Heart right ventricle (tissue), 16 donors: ENCODE results near the gene CEP112. TPM values are rescaled to one million over a fixed set of nuclear protein-coding genes. Genes with fewer than 3 reads are reported as not detected.

Experiments
- ATAC-seq, 8 donors: fragments of 200-7000 bp; cut with Tn5 transposase; one replicate each; pipeline ENCODE4 v1.9.1; 2020; ENCODE audit warnings: mild to moderate bottlenecking in 8 of 8, moderate library complexity in 8 of 8, moderate number of reproducible peaks in 1 of 8
- DNase-seq, 2 donors: peaks; one replicate each; pipeline ENCODE4 v3.0.0-alpha.2; 2020
- H3K27ac ChIP-seq, 10 donors: fragments of 200-600 bp; sonication (generic) in 2 of 10; one replicate each; pipeline versions ENCODE4 v1.5.0 to v1.8.0; 2020 to 2022; ENCODE audit warnings: mild to moderate bottlenecking in 3 of 10
- H3K27me3 ChIP-seq, 7 donors: fragments of 200-600 bp; one replicate each; pipeline ENCODE4 v1.8.0; 2021 to 2022; ENCODE audit warnings: mild to moderate bottlenecking in 2 of 7
- H3K36me3 ChIP-seq, 9 donors: fragments of 200-600 bp; sonication (generic) in 1 of 9; one replicate each; pipeline versions ENCODE4 v1.5.0 to v1.8.0; 2020 to 2022; ENCODE audit warnings: mild to moderate bottlenecking in 2 of 9
- H3K4me1 ChIP-seq, 9 donors: fragments of 200-600 bp; sonication (generic) in 1 of 9; one replicate each; pipeline versions ENCODE4 v1.5.0 to v1.8.0; 2020 to 2022; ENCODE audit warnings: mild to moderate bottlenecking in 4 of 9
- H3K4me3 ChIP-seq, 10 donors: fragments of 200-600 bp; sonication (generic) in 2 of 10; one replicate each; pipeline versions ENCODE4 v1.5.0 to v1.8.0; 2020 to 2022; ENCODE audit warnings: mild to moderate bottlenecking in 7 of 10, moderate library complexity in 2 of 10
- H3K9me3 ChIP-seq, 11 donors: fragments of 200-600 bp in 10 of 11; sonication (generic) in 2 of 11; one replicate each; pipeline versions ENCODE4 v1.5.0 to v1.8.0; 2013 to 2022; ENCODE audit warnings: mild to moderate bottlenecking in 2 of 11, control low read depth in 1 of 11, moderate library complexity in 1 of 11
- CTCF ChIP-seq, 9 donors: fragments of 200-600 bp; sonication (generic) in 2 of 9; IDR thresholded peaks; one replicate each; pipeline versions ENCODE4 v1.5.0 to v1.8.0; 2021 to 2022; ENCODE audit warnings: antibody characterized with exemption in 9 of 9, mild to moderate bottlenecking in 5 of 9, moderate library complexity in 1 of 9
- WGBS, 2 donors: extraction: QIAGEN DNeasy Blood & Tissue Kit; methylation state at CpG; one replicate each; pipeline ENCODE4 v1.1.7; 2013; ENCODE audit warnings: inconsistent platforms in 1 of 2; 5-methylcytosine and 5-hydroxymethylcytosine counted together
- intact Hi-C, 10 donors: fragments of 100-400 bp; cut with DNase I; formaldehyde crosslinking; loops; one replicate each; pipeline versions ENCODE4 v1.11.1 to v1.14.2; 2022
- polyA plus RNA-seq, 2 donors: library from polyadenylated mRNA; stranded (reverse); fragments of 200-250 nt; gene quantifications; one replicate each; pipeline ENCODE4 v1.2.3, GENCODE V29; 2013
- total RNA-seq, 10 donors: library from RNA; stranded (reverse); fragmentation: NEBNext Ultra II Directional in 3 of 10; extraction: Animal tissue kit (Norgen Biotek cat#: 25700) in 3 of 10; gene quantifications; one replicate each; pipeline versions ENCODE4 v1.2.1 to v1.2.4, GENCODE V29; 2021 to 2023
- donor health status: Arrhythmogenic right ventricular cardiomyopathy.
- donor health status: ischemic (EF 13 %, LVEDD 7.1; RV severe dilation, severe dysfunction).
- donor health status: healthy with polysubstance abuse.
- donor health status: DM: no; HTN: yes; CAD: no.
- donor health status: DM: no; HTN: no; CAD: no.
- donor health status: ischemic (EF 25% LVEDD 6.9; RV normal size, moderate dysfunction).
- donor health status: ischemic (EF 25% LVEDD 5.7; RV mildly dilated, moderate dysfunction).
- donor health status: healthy.
- donor health status: DM: yes; HTN: yes; CAD: no.
- donor health status: Ischemic cardiomyopathy.
- donor health status: ischemic (EF 35%, LVEDD 5.7; RV mildly dilated, moderate dysfunction).
- donor health status: nonischemic (EF 11% LVEDD 7.7; RV severe dilation, severe dysfunction).
- donor health status: DM: yes; HTN: yes; CAD: no.
- donor health status: PGD.
- donor health status: ischemic (EF 29% LVEDD 5.4; RV normal size, mild dysfunction).
- donor health status: nonischemic (EF 23%, LVEDD 6.1; RV moderate dilation, normal function).

The CEP112 gene
- total and polyA plus RNA-seq, 12 donors: 6.7 to 30.0 (median 16.3) TPM

- H3K27ac ChIP-seq: peak overlapping the region in 7 of 10 donors; percentile 17 to 52 (median 31)
- ATAC-seq (peak in 1 of 8 donors; percentile 35), DNase-seq (no peak)
- peak in 6 of 9 donors; percentile 17 to 53 (median 32) for TF ChIP-seq CTCF (IDR thresholded peaks at IDR 0.05)
- H3K4me3 ChIP-seq: no peak overlapping the region
- H3K27me3 ChIP-seq: no peaks in the 10 kb centered on the region
- intact Hi-C loops: no loop called here
- H3K36me3 ChIP-seq: no peaks in the 10 kb centered on the region
- peaks cover 0 to 27% (median 12%) of the 10 kb centered on the region in 9 donors for H3K4me1 ChIP-seq
- no peaks in the 10 kb centered on the region for H3K9me3 ChIP-seq
- WGBS, 2 donors: 48 to 52% methylated on average over 5 of the region's 5 CpGs
Measured at GRCh38 chr17:65918916-65919315, 273.0 kb downstream of the CEP112 start.

GRCh38 chr17:65918500-65918899 is 273.4 kb downstream of the CEP112 start:
- no peaks in the 10 kb centered on the region for H3K27me3 ChIP-seq
- TF ChIP-seq CTCF (IDR thresholded peaks at IDR 0.05): no peak
- no peak overlapping the region for H3K4me3 ChIP-seq
- H3K4me1 ChIP-seq: peaks cover 0 to 30% (median 12%) of the 10 kb centered on the region in 9 donors
- no peaks in the 10 kb centered on the region for H3K9me3 ChIP-seq
- peak overlapping the region in 7 of 10 donors; percentile 17 to 52 (median 31) for H3K27ac ChIP-seq
- ATAC-seq (peak in 3 of 8 donors; percentile 27 to 33 (median 29)), DNase-seq (no peak)
- WGBS, 2 donors: 42 to 89% methylated on average over 1 of the region's 1 CpG
- H3K36me3 ChIP-seq: no peaks in the 10 kb centered on the region
- intact Hi-C loops: no loop called here

GRCh38 chr17:65917560-65917959 is 274.4 kb downstream of the CEP112 start:
- H3K4me3 ChIP-seq: no peak overlapping the region
- DNase-seq (no peak), ATAC-seq (no peak)
- WGBS, 2 donors: 80 to 88% methylated on average over 6 of the region's 6 CpGs
- intact Hi-C loops: no loop called here
- H3K27me3 ChIP-seq: no peaks in the 10 kb centered on the region
- peaks cover 0 to 33% (median 12%) of the 10 kb centered on the region in 9 donors for H3K4me1 ChIP-seq
- no peaks in the 10 kb centered on the region for H3K9me3 ChIP-seq
- H3K27ac ChIP-seq: no peak overlapping the region
- no peaks in the 10 kb centered on the region for H3K36me3 ChIP-seq
- no peak for TF ChIP-seq CTCF (IDR thresholded peaks at IDR 0.05)

GRCh38 chr17:65916425-65916824 is 275.5 kb downstream of the CEP112 start:
- no peak for TF ChIP-seq CTCF (IDR thresholded peaks at IDR 0.05)
- H3K27ac ChIP-seq: no peak overlapping the region
- 96 to 97% methylated on average over 2 of the region's 2 CpGs for WGBS, 2 donors
- DNase-seq (no peak), ATAC-seq (no peak)
- no peaks in the 10 kb centered on the region for H3K27me3 ChIP-seq
- peaks cover 0 to 33% (median 12%) of the 10 kb centered on the region in 9 donors for H3K4me1 ChIP-seq
- intact Hi-C loops: no loop called here
- H3K4me3 ChIP-seq: no peak overlapping the region
- peaks cover 0 to 6% (median 0%) of the 10 kb centered on the region in 11 donors for H3K9me3 ChIP-seq
- no peaks in the 10 kb centered on the region for H3K36me3 ChIP-seq
